GM18520 (cell line): ENCODE measurements around the gene WFS1.

Experiments
- ATAC-seq: cut with Tn5 transposase; IDR thresholded peaks from one replicate; pipeline ENCODE4 v1.9.1; 2021; ENCODE audit not compliant: unreplicated experiment

Gene WFS1

GRCh38 chr4:6296026-6296425 is 26.4 kb downstream of the WFS1 start:
- no peak for ATAC-seq

DNA sequence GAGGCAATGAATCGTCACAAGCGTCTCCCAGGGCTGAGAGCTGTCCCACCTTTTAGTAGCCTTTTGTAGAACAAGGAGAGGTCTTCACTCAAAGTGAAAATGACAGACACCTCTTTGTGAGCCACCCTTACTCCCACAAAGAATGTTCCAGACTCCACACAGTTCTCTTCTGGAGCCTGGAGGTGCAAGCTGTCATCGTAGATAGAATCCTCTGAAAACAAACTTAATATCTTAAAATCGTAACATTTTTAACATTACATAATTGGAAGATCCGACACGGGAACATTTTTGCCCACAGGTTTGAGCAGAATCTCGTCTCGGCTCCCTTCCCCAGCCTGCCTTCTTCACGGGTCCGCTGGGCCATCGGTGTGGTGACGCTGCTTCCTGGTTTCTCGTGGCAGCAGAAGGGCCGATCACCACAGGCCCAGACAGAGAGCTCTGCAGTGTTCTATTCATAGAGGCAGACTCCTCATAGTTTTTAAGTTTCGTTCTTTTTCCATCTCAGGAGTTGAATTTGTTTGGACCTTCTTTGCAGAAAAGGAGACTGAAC is 27.7 kb downstream of the WFS1 start:
- ATAC-seq, result no peak

DNA sequence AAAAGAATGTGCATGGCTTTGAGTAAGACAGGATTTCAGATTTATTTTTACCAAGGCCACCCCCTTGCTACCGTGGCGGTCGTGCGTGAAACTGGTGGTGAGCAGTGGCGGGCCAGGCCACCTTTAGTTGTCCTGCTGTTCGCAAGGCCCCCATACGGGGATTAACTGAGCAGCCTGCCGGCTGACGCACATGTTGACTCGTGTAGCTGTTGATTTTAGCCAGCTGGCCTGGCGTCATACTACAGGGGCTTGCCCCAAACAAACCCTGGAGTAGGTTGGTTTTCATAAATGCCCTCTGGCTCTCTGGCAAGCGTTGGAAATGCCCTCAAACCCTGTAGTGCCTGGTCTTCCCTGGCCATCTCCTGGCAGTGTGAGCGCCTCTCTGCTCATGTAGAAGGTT is 28.4 kb downstream of the WFS1 start:
- no peak for ATAC-seq

GRCh38 chr4:6298852-6299251 is 29.2 kb downstream of the WFS1 start:
- ATAC-seq, result no peak

GRCh38 chr4:6299875-6300274 is 30.2 kb downstream of the WFS1 start:
- ATAC-seq, result no peak

DNA sequence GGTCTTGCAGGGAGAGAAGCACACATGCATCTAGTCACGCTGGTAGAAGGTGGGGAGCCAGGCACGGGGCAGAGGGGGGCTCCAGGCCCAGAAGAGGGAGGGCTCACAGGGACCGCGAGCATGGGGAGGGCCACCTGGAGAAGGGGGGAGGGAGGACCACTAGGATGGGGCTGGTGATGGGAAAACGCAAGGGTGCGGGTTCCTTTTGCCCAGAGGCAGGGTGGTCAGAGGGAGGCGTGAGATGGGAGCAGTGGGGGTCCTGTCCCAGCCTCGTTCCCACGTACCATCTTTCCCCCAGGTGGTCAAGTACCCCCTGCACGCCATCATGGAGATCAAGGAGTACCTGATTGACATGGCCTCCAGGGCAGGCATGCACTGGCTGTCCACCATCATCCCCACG is 30.7 kb downstream of the WFS1 start:
- no peak for ATAC-seq

DNA sequence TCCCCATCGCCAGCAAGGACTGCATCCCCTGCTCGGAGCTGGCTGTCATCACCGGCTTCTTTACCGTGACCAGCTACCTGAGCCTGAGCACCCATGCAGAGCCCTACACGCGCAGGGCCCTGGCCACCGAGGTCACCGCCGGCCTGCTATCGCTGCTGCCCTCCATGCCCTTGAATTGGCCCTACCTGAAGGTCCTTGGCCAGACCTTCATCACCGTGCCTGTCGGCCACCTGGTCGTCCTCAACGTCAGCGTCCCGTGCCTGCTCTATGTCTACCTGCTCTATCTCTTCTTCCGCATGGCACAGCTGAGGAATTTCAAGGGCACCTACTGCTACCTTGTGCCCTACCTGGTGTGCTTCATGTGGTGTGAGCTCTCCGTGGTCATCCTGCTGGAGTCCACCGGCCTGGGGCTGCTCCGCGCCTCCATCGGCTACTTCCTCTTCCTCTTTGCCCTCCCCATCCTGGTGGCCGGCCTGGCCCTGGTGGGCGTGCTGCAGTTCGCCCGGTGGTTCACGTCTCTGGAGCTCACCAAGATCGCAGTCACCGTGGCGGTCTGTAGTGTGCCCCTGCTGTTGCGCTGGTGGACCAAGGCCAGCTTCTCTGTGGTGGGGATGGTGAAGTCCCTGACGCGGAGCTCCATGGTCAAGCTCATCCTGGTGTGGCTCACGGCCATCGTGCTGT is 31.5 kb downstream of the WFS1 start:
- no peak for ATAC-seq

- ATAC-seq, result no peak
Measured at GRCh38 chr4:6301732-6302442, 32.2 kb downstream of the WFS1 start.

DNA sequence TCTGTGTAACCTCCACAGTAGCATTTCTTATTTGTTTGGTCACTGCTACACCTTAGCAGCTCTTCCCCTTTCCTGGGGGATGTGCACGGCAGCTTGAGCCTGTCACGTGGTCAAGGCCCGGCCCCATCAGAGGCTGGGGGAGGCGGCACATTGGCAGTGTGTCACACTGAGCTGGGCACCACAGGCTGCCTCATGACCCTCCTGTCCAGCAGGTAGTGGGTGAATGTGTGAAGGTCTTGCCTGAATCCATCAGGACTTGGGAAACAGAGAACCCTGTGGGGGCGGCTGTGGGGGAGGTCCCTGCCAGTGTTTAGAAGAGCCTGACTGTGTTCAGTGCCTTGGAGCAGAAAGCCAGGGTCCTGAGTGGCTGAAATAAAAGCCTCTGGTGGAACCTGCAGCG is 33.2 kb downstream of the WFS1 start:
- ATAC-seq, result no peak

GRCh38 chr4:6303943-6304342 is 34.3 kb downstream of the WFS1 start:
- no peak for ATAC-seq

GRCh38 chr4:6306299-6306698 is 36.6 kb downstream of the WFS1 start:
- ATAC-seq, result no peak

GRCh38 chr4:6307230-6307629 is 37.6 kb downstream of the WFS1 start:
- no peak for ATAC-seq

DNA sequence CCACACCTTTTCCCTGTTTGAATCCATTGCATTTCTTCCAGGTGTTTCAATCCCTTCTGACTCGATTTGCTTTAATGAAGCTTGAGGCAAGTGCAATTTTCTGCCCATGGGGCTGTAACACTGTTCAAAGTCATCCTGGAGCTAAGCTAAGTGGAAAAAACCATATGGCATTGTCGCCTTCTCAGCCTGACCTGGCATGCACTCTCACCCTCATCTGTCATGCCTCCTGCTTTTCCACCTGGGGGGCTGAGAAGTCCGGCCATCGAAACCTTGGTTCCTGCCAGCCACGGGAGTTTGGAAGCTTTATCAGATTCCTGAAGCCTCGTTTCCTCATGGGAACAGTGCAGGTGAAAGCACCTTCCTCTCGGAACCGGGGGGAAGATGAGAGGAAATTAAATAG is 38.2 kb downstream of the WFS1 start:
- ATAC-seq, result no peak

- no peak for ATAC-seq
Measured at GRCh38 chr4:6308899-6309643, 39.4 kb downstream of the WFS1 start.

- ATAC-seq, result no peak
Measured at GRCh38 chr4:6309777-6310176, 40.1 kb downstream of the WFS1 start.

- no peak for ATAC-seq
Measured at GRCh38 chr4:6313216-6313615, 43.6 kb downstream of the WFS1 start.

DNA sequence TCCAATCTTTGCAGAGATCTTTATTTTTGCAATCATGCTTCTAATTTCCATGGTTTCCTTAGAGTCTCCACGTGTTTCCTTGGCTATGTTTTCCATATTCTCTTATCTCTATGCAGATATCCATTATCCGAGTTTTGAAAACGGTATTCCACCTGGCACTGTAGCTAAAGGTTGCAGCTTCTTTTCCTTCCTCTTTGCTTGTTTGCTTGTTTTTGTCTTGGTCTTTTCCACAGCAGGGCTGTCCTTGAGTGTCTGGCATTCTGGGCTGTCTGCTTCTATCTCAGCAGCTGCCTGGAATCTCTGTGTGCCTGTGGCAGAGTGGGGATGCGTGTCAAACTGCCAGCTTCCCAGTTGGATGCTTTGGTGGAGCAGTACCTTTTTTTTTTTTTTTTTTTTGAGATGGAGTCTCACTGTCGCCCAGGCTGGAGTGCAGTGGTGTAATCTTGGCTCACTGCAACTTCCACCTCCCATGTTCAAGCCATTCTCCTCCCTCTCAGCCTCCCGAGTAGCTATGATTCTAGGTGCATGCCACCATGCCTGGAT is 46.9 kb downstream of the WFS1 start:
- ATAC-seq, result no peak

GRCh38 chr4:6318206-6318605 is 48.6 kb downstream of the WFS1 start:
- ATAC-seq, result no peak

DNA sequence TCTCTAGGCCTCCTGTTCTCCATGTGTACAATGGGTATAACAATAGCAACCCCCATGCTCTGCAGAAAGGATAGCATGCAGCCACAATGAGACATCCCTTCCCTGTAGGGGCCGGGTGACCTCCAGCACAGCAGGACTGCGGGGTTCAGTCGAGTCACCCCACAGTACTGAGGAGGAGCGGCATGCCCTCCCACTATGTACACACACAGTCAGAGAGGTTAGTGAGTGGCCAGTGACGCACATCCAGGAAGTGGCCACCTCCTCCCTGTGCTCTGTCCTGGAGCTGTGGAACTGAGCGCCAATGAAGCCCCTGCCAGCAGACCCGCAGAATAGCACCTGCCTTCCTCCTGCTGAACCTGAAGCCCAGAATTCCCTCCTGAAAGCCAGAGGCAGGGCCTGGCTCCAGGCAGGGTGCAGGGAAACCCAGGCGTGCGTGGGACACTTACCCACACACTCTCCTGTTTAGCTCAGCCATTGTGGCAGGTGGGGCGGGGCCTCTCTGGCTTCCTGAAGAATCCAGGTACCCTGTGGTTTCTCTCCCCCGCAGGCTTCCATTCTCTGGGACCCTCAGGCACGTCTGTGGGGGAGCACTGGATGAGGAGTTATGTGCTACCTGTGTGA is 50.0 kb downstream of the WFS1 start:
- no peak for ATAC-seq

DNA sequence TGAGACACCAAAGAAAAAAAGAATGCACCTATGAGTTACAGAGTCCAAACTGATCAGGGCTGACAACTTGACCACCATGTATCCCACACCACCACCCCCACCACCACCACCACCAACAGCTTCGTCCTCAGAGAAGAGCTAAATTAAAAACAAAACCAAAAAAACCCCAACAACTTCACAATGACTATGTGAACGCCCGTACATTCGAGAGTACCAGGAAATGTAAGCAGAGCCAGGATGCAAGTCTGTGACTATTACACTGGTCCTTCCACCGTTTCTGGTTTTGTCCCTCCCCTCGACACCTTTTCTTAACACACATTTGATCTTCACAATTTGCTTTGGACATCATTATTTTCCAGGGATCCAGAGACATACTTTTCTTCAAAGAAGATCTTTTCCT is 51.0 kb downstream of the WFS1 start:
- no peak for ATAC-seq

DNA sequence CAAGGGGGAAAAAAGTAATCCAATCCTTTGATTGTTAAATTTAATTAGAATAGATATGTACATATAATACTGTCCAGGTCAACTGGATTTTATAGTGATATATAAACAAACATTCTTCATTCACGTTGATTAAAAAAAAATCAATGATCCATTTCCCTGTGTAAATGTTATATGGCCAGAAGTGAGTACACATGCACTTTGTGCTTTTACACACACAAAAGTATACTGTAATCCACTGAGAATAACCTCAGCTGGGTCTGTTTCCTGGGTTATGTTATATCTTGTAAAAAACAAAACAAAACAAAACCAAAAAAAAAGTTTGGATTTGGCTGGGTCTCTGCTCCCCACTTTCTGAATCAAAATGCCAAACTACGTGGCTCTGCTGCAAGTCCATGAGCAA is 51.7 kb downstream of the WFS1 start:
- ATAC-seq, result no peak
